NCI-H774 (cell line): ENCODE results near the gene PNMA8B.

Experiments
- DNase-seq: peaks from one replicate; lab custom pipeline; 2025; lab: John Stamatoyannopoulos, UW

Gene PNMA8B

DNA sequence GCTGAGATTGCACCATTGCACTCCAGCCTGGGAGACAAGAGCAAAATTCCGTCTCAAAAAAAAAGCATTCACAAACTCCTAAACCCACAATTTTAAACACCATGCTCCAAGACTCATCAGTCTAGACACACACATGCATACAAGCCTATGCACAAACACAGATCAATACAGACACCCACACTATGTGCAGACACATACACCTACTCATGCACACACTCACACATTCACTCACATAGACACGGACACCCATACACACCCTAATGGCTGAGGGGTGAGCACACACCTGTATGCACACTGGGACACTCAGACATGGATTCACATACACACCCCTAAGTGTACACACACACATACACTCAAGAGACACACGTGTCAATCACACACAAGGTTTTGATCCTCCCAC lies 9.3 kb downstream of the PNMA8B start:
- DNase-seq, result no peak

DNA sequence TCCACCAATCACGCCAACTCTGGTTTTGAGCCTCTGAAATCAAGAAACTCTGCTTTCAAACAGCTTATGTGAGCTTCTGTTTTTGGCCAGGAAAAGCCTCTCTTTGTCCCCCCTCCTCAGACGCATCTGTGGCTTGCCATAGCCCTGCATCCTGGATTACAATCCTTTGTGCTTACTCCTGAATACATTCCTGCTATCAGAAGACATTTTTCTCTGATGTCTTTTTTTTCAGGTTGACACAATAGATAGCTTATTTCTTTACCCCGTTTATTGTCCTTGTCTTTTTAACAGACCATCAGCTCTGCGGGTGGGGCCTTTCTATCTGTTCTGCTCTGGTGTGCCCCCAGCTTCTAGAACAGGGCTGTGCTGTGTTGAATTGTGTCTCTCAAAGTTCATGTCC lies 11.0 kb downstream of the PNMA8B start:
- no peak for DNase-seq

DNA sequence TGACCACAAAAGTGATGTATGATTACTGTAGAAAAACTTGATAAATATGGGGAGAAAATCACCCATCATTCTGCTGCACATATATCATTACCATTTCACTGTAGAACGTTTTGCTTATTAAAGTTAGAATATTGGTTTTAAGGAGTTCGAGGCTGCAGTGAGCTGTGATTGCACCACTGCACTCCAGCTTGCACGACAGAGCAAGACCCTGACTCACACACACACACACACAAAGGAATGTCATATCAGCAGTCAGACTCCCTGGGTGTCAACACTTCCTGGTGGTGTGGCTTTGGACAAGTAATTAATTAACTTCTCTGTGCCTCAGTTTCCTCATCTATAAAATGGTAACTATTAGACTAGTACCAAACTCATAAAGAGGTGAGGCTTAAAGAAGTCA lies 13.0 kb downstream of the PNMA8B start:
- no peak for DNase-seq

DNA sequence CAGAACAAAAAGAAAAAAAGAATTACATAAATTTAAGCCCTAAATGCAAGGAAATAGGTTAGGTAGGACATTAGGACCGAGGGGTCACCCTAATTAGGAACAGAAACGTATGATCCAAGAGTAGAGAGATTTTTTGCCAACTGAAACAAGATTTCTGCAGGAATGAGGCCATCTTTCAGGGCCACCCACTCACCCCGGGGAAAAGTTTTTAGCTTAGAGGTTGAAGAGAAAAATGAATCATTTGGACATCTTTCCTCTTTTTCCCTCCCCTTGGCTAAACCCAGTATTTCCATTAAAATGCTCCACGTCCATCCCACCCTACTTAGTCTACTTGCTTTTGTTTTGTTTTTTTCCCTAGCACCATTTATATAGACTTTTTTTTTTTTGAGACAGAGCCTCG lies 13.7 kb downstream of the PNMA8B start:
- no peak for DNase-seq

DNA sequence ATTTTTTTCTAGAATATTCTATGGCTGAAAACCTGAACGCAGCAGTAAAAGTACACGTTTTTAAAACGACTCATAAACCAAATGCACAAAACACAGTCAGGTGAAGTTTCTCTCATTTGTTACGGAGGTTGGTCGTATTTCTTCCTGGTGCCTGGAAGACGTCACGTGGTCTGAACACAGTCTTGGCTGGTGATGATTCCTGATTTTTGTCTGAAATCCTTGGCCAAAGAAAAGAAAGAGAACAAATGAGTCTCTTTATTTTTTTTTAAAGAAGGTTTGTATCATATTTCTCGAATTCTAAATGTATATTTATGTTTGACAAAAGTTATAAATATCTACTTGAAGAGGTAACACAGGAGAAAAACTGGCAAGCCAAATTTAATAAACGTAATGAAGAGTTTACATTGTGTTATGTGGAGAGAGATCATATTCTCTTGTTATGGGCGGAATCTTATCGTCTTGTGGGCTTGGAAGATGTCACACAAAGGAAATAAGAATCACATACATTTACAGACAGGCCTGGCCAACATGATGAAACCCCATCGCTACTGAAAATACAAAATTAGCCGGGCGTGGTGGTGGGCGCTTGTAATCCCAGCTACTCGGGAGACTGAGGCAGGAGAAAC lies 14.3 kb downstream of the PNMA8B start:
- no peak for DNase-seq

DNA sequence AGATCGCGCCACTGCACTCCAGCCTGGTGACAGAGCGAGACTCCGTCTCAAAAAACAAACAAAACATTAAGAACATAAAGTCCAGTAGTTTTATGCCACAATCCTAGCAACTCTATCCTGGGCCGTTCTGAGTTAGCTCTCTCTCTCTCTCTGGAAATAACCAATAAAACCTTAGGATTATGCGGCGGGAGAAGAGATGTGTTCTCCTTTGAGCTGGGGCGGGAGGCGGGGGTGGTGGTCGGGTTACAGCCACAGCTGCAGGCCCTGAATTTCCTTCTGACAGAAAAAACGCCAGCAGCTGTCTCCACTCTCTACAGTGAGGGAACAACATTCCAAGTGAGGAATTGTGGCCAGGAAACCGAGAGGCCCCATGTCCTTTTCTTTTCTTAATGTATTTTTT lies 15.3 kb downstream of the PNMA8B start:
- no peak for DNase-seq

DNA sequence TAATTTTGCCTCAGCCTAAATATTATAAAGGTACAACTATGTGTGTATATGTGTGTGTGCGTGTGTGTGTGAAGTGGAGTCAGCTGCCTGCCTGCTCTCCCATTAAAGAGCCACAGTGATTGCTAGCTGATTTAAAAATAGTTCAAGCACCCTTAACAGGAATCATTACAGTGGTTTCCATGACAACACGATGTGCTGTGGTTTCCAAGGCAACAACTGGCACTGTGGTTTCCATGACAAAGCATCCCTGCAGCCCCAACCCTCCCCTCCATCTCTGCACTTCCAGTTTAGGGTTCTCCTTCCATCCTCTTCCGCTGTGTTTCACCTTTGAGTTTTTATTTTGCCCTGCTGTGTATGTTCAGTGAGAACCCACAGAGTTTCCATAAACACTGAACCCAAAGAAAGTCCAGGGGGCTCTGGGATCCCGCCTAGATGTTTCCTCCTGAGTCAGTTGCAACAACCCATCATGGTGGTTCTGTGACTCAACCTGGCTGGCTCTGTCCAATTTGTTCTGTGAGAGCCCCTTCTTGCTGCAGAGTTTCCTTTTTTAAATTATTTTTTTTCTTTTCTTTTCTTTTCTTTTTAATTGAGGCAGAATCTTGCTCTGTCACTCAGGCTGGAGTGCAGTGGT lies 17.2 kb downstream of the PNMA8B start:
- peak; percentile 4 for DNase-seq

DNA sequence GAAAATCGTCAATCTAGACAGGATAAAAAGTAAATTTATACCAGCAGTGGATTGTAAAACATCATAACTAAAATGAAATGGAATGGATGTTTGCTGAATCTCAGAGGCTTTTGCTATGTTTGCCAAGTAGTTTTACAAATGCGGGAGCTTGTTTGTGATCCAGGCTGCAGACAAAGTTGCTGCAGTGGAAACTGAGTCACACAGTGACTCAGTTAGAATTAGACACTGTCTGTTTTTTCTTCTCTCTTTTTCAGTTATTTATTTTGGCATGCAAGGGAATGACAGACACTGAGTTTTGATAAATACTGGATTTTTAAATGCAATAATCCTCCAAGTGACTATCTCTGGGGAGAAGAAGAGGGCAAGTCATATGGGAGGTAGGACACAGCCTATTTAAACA lies 19.7 kb downstream of the PNMA8B start:
- DNase-seq, result no peak

DNA sequence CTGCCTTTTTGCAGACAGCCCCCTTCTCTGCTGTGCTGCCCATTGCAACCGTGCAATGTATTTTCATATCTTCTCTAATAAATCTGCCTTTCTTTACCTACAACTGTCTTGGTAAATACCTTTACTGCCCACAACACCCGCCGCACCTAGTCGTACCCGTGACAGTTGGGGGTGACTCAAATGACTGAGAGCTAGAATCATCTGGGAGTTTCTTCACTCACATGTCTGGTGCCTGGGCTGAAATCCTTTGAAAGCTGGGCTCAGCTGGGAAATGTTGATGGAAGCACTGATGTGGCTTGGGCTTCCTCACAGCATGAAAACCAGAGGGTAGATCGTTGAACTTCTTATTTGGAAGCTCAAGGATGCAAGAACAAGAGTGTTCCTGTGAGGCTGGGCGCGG lies 21.5 kb downstream of the PNMA8B start:
- no peak for DNase-seq

DNA sequence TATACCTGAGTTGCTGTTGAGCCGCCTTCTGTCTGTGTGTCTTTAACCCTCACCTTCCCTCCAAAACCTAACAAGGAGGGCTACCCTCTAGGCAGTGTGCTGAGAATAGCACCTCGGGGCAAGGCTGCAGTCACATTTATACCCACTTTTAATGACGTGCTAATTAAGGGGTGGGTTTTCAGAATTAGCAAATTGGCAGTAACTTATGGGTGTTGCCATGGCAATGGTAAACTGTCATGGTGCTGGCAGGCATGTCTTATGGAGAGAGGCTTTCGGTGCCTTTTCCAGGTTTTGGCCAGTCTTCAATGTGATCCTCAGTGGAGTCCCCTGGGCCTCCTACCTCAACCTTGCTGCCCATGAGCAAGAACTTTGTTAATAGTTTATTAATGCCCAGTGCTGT lies 23.1 kb downstream of the PNMA8B start:
- DNase-seq, result no peak

DNA sequence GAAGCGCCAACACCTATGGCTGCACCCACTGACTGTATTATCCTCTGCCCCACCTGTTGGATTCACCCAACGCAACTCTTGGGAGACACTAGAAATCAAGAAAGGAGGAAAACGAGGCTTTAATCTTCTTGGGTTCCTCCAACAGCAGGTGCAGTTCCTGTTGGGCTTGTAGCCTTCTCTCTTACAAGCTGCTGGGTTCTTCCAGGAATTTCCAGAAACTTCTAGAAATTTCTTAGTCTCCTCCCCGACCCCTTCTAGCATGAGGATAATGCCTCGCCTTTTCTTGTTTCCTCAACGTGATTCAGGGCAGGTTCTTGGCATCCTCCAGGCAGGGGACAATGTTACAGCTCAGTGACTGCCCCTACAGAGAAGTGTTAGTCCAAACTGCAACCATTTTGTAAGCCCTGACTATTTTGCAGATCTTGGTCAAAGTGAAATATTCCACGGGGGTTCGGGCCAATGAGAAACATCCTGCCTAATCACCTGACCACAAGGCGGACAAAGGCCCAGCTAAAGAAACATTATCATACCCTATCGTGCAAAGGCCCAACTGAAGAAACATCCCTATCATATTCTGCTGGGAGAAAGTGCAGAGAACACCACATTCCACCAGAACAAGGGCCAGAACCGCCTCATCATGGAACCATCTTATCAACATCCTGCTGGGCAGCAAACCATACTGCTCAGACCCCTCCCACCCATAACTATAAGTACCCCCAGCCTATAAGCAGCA lies 23.7 kb downstream of the PNMA8B start:
- DNase-seq, result no peak

DNA sequence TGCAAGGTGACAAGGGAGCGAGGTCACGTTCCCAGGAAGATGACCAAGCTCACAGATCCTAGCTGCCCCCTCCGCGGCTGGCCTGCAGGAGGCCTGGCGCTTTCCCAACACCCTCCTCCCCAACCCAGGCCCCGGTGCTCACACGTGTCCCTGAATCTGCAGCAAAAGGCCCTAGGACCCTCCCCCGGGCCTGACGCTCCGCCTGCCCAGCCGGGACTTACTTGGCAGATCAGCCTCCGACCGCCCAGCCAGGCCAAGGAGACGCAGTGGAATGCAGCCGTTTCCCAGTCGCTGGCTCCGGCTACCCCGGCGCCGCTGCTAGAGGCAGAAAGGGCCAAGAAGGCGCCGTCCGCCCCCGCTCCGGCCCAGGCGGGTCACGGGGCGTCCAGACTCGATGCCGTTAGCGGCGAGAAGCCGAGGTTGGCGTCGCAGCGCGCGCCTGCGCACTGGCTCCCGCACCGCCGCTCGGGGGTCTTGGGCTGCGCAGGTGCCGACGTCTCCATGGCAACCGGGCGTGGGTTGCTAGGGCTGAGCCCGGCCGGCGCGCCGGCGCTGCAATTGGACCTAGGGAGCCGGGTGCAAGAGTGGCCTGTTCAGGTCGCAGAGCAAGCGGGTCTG lies 24.4 kb downstream of the PNMA8B start, which contains the start of gene PNMA8A:
Gene PNMA8A, minus strand, starts transcription at position 448 of the 618 bp plus-strand sequence. CDS start 528 bp downstream, outside the sequence.
- DNase-seq, result no peak

DNA sequence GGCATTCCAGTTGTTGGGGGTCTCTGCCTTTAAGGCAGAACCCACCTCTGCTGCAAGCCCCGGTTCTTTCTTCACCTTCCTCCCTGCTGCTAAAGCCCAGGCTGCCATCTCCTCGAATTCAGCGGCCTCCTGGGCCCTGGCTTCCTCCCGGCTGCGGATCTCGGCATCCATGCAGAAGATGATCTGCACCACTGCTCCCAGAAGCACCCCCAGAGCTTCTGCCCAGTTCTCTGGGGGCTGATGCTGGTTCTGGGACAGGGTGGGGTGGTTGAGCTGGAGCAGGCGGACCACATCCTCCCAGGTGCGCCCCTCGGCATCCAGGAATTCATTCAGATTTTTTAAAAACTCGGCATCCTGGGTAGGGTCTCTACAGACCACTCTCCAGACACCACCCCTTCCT lies 25.3 kb downstream of the PNMA8B start:
- DNase-seq, result no peak

DNA sequence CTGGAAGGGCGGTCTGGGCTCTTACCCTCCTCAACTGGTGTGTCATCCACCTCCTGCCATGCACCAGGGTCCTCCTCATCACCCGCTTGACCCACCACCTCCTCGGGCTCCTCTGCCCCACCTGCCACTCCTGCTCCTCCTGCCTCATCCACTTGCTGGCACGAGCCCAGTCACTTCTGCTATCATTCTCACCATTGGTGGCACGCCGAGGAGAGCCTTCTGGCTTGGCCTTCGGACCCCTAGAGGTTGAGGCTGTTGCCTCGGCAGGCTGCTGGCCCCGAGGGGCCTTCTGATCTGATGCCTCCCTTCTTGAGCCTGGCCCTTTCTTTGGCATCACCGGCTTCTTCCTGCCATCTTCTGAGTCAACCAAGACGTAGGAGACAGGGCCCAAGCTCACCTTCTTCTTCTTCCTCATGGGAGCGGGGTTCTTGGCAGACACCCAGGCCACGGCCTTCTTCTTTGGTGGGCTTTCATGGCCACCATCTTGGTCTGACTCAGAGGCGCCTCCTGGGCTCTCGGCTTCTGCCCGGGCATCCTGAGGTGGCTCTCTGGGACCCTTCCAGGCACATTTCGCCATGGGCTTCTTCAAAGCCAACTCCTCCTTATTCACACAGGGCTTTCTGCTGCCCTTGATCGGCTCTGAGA lies 26.0 kb downstream of the PNMA8B start:
- no peak for DNase-seq

DNA sequence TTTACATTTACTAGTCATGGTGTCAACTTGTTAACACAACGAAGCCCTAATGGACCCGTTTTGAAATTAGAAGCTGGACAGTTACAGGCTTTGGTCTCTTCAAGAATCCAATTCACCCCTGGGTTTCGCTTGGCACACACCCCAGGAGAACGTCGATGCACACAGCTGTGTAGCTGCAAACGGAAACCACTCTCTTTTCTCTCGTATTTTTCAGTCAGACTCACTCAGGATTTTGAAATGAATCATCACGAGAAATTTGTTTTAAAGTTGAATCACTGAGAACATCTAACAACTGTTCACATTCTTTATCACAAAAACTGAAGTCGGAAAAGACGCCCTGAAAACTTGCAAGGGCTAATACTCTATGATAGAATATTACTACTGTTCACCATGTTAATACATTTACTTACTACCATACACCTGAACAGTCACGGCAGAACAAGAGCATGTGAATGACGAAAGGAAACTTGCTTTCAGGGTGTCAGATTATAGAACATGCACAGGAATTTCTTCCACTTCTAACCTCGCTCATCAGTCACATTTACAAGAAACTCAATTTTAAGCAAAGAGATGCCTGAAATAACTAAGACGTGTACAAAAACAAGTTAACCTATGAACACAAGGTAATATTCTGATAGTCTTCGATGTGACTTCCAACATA lies 29.0 kb downstream of the PNMA8B start:
- DNase-seq, result no peak

DNA sequence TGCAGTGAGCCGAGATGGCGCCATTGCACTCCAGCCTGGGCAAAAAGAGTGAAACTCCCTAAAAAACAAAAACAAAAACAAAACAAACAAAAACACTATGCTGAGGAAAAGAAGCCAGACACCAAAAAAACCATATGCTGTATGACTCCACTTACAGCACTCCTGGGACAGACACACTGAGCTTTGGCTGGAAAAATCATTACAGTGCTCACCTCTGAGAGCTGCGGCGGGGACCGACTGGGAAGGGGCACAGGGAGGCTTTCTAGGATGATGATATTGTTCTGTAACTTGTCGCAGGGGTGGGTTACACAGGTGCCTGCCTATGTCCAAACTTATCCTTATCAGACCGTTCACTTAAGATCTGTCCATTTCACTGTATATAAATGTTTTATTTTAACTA lies 32.2 kb downstream of the PNMA8B start:
- DNase-seq, result no peak

DNA sequence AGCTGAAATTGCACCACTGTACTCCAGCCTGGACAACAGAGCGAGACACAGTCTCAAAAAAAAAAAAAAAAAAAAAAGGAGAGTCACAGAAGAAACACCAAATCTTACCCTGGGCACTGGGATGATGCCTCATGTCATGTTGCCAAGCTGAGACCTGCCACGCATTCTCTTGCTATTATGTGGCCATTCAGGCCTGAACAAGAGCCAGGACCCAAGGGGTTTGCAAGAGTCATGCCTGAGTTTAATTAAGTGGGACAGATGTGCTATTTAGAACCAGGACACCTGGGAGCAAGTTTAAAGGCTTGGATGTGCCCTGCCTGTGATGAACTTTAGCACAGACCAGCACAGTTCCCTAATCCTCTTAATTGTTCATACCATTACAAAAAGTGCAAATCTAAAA lies 34.1 kb downstream of the PNMA8B start:
- DNase-seq, result no peak

DNA sequence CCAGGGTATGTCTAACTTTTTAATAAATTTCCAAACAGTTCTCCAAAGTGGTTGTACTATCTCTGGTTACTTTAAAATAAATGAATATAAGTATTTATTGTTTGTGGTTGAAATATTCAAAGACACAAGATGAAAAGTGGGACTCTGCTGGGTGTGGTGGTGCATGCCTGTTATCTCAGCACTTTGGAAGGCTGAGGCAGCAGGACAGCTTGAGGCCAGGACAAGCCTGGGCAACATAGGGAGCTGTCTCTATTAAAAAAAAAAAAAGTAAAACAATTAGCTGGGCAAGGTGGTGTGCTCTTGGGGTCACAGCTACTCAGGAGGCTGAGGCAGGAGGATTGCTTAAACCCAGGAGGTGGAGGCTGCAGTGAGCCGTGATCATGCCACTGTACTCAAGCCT lies 34.7 kb downstream of the PNMA8B start:
- no peak for DNase-seq

DNA sequence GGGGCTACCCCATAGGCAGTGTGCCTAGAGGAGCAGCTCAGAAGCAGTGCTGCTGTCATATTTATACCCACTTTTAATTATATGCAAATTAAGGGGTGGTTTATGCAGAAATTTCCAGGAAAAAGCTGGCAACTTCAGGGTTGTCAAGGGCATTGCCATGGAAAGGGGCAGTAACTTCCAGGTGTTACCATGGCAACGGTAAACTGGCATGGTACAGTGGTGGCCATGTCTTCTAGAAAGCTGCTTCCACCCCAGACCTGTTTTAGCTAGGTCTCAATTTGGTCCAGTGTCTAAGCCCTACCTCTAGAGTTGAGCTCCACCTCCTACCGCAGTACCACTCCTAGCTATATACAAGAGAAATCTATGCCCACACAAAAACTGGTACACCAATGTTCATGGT lies 35.6 kb downstream of the PNMA8B start:
- DNase-seq, result no peak

DNA sequence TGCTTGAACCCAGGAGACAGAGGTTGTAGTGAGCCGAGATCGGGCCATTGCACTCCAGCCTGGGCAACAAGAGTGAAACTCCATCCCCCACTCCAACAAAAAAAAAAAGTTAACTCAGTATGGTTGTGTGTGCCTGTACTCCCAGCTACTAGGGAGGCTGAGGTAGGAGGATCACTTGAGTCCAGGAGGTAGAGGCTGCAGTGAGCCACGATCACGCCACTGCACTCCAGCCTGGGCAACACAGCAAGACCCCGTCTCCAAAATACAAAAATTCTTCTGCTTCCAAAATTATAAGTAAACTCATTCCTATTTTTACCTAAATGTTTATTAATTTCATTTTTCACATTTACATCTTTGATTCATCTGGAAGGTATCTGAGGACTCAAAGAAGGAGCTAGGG lies 38.7 kb downstream of the PNMA8B start:
- DNase-seq, result no peak

DNA sequence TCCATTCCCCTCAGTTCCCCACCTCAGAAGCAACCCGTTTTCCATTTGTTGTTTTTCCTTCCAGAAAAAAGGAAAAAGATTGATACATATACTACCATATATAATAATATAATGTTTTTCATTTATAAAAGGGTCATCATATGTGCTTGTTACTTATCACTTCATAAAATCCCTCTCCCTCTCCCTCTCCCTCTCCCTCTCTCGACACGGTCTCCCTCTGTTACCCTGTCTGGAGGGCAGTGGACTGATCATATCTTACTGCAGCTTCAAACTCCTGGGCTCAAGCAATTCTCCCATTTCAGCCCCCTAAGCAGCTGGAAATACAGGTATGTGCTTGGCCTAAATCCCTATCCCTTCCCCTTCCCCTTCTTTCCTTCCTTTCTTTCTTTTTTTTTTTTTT lies 41.4 kb downstream of the PNMA8B start:
- DNase-seq, result no peak

DNA sequence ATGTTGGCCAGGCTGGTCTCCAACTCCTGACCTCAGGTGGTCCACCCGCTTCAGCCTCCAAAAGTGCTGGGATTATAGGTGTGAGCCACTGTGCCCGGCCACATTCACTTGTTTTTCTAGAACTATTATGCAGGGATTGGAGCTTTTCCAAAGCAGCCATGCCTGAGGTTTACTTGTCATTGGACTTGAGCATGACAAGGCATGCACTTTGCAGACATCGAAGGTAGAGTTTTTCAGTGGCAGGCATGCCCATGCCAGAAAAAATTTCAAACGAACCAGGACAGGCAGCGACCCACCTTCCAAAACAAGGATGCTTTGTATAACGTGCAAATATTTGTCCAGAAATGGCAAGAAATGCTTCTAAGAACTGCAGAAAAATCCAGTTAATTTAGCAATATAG lies 42.0 kb downstream of the PNMA8B start:
- no peak for DNase-seq
